Tibial nerve (tissue), 4 donors: ENCODE data around the gene NRCAM.
"Not testable (repeated sequence)": the region's sequence is repeated elsewhere in the genome, so short reads cannot be mapped to it uniquely, and the experiment has no call there.

Experiments used
- EP300 ChIP-seq, 2 donors: sonication (generic); formaldehyde crosslinking; IDR thresholded peaks; one replicate each; pipeline ENCODE4 v1.6.1; 2017; ENCODE audit warnings: antibody characterized with exemption in 2 of 2, mild to moderate bottlenecking in 1 of 2
- TF ChIP-seq, protein P1 (sequence below), 5 experiments: fragments of 200-600 bp in 3 of 5; fragments of 450-650 bp in 2 of 5; sonication (generic) in 3 of 5; IDR thresholded peaks; one replicate each; pipeline ENCODE4 v1.5.1; 2016 to 2019; ENCODE audit warnings: antibody characterized with exemption in 5 of 5, mild to moderate bottlenecking in 3 of 5, moderate library complexity in 2 of 5

DNA sequence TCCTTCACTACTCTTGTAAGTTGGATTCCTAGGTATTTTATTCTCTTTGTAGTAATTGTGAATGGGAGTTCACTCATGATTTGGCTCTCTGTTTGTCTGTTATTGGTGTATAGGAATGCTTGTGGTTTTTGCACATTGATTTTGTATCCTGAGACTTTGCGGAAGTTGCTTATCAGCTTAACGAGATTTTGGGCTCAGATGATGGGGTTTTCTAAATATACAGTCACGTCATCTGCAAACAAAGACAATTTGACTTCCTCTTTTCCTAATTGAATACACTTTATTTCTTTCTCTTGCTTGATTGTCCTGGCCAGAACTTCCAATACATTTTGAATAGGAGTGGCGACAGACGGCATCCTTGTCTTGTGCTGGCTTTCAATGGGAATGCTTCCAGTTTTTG lies 181.8 kb downstream of the NRCAM start:
- TF ChIP-seq, protein P1, sequence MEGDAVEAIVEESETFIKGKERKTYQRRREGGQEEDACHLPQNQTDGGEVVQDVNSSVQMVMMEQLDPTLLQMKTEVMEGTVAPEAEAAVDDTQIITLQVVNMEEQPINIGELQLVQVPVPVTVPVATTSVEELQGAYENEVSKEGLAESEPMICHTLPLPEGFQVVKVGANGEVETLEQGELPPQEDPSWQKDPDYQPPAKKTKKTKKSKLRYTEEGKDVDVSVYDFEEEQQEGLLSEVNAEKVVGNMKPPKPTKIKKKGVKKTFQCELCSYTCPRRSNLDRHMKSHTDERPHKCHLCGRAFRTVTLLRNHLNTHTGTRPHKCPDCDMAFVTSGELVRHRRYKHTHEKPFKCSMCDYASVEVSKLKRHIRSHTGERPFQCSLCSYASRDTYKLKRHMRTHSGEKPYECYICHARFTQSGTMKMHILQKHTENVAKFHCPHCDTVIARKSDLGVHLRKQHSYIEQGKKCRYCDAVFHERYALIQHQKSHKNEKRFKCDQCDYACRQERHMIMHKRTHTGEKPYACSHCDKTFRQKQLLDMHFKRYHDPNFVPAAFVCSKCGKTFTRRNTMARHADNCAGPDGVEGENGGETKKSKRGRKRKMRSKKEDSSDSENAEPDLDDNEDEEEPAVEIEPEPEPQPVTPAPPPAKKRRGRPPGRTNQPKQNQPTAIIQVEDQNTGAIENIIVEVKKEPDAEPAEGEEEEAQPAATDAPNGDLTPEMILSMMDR (IDR thresholded peaks at IDR 0.05): not testable (repeated sequence)
- not testable (repeated sequence) for TF ChIP-seq EP300 (IDR thresholded peaks at IDR 0.05)
